K562 (cell line): ENCODE data around the gene PUSL1.

ENCODE experiments used
- MEF2A ChIP-seq: IDR thresholded peaks from 2 replicates; pipeline ENCODE4 v1.6.1; 2011; ENCODE audit warnings: low read depth, mild to moderate bottlenecking, low read length, moderate library complexity; ENCODE audit not compliant: control insufficient read depth
- SLC30A9 ChIP-seq: fragments of 250-450 bp; sonication (Bioruptor Pico); IDR thresholded peaks from 2 replicates; pipeline ENCODE4 v1.8.0; 2022; ENCODE audit warnings: mild to moderate bottlenecking, moderate library complexity
- ZBTB2 ChIP-seq: fragments of 450-650 bp; IDR thresholded peaks from 2 replicates; pipeline ENCODE4 v1.6.1; 2016; ENCODE audit warnings: antibody characterized with exemption

GRCh38 chr1:1307923-1308755 is at the start of gene PUSL1, which contains the start of gene ACAP3:
- TF ChIP-seq MEF2A (no peak), ZBTB2 (no peak), SLC30A9 (CRISPR knock-in tag) (peak; percentile 40; the same call in 1 of the 2 replicates)
